ENCODE measurements around the gene KIF13A. TPM values are rescaled to one million over a fixed set of nuclear protein-coding genes. Genes with fewer than 3 reads are reported as not detected.

KIF13A gene
- total and polyA plus RNA-seq, 10 of the 15 experiments (the other 5 are each of a cell fraction or from before 2014, with no cell fraction given): 0.02 to 0.26 (median 0.13) TPM; not detected in 2

DNA sequence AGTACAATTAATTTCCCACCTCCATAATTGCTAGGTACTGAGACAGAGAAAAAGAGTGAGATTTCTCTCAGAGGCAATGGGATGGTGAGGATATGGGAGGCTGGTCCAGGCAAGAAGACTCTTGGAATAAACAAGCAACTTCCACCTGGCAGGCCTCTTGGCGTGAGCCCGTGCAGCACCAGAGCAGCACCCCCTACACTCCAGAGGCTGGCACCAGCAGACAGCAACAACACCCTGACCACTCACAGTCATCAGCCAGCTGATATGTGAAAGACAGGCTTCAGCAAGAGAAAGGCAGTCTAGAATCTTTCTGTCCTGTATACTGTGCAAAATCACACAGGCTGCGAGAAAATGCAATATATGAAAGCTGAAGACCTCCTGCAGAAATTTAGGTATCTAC is 59.7 kb downstream of the KIF13A start:
- FAIRE-seq (no peak), ATAC-seq (no peak), DNase-seq (ENCODE audit: low read depth, low spot score) (no peak)
- H3K27me3 ChIP-seq (replicated peaks in 1 of 2; ENCODE audit: control insufficient read depth in 2 of 2, insufficient read depth in 2 of 2, low read length in 1 of 2): no peaks in the 10 kb centered on the region; a peak in 1 of 4 replicates
- SMC1A ChIA-PET (ENCODE audit: uncharacterized antibody, unreplicated experiment): no interaction called here
- BruUV-seq (replicated peaks): no TSS peak
- no peak overlapping the region for H3K4me3 ChIP-seq
- RAD21 ChIA-PET (ENCODE audit: unreplicated experiment): no interaction called here
- in situ Hi-C loops (cut with MboI): no loop called here
- H3K4me2 ChIP-seq (ENCODE audit: control insufficient read depth, insufficient read depth): no peak overlapping the region
- no peak for TF ChIP-seq MTA3 (IDR thresholded peaks at IDR 0.05; ENCODE audit: borderline replicate concordance, low read length)
- no peak for TF ChIP-seq FOS (IDR thresholded peaks at IDR 0.05; ENCODE audit: borderline replicate concordance, extremely low read depth, insufficient read length)
- no peak for TF ChIP-seq DPF2 (IDR thresholded peaks at IDR 0.05)
- no peak for TF ChIP-seq NFIC (IDR thresholded peaks at IDR 0.05; ENCODE audit: low read depth, low read length)
- no peak for TF ChIP-seq LARP7 (IDR thresholded peaks at IDR 0.05)
- no peak for TF ChIP-seq BCL11A (IDR thresholded peaks at IDR 0.05; ENCODE audit: low read depth, low read length)
- CTCF ChIA-PET: interaction anchor here (1.0 kb wide), 1 partner anchor 12 kb away, joined by 3 read pairs; no protein-coding TSS in a partner anchor
- H3K4me1 ChIP-seq (ENCODE audit: control insufficient read depth, insufficient read depth, low read length): no peaks in the 10 kb centered on the region
- H3K27ac ChIP-seq (ENCODE audit: control insufficient read depth, insufficient read depth): no peak overlapping the region
- POLR2A ChIA-PET: no interaction called here
- H3K79me2 ChIP-seq (ENCODE audit: control insufficient read depth, insufficient read depth, low read length): no peaks in the 10 kb centered on the region
- 69% methylated on average over 3 of the region's 3 CpGs for WGBS (ENCODE audit: insufficient coverage, insufficient replicate concordance, low lambda C conversion rate, missing lambda C conversion rate)
- no peaks in the 10 kb centered on the region for H3K9me3 ChIP-seq (replicated peaks; ENCODE audit: control insufficient read depth, insufficient read depth, low read length)
- no peak overlapping the region for H3K9ac ChIP-seq (ENCODE audit: control insufficient read depth, insufficient read depth, low read length)
- no peaks in the 10 kb centered on the region for H3K36me3 ChIP-seq (ENCODE audit: control insufficient read depth in 2 of 2, insufficient read depth in 2 of 2, low read length in 1 of 2)
- intact Hi-C loops (cut with micrococcal nuclease; ENCODE audit: unreplicated experiment): no loop called here
- H4K20me1 ChIP-seq (ENCODE audit: control insufficient read depth, insufficient read depth): no peaks in the 10 kb centered on the region
- H2AFZ ChIP-seq (ENCODE audit: control insufficient read depth, low read depth, low read length): no peak overlapping the region

DNA sequence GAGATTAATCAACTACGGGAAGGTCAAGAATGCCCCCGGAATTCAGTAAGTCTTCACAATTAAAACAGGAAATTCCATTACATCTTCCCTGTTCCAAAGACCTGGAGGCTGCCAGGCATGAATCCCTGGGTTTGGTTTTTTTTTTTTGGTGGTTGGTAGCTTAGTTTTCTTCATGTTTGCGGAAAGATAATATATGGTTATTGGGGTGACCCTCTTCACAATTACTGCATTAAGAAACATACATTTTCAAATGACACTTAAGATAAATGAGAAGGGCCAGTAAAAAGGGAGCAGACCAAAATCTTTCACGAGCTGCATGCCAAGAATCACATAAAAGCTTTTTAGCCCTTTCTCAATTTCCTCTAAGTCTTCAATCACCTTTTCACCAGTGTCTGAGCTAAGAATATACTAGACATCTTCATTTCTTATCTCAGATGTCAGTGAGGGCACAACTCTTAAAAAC is 64.0 kb downstream of the KIF13A start:
- H3K4me3 ChIP-seq: no peak overlapping the region
- H3K36me3 ChIP-seq (ENCODE audit: control insufficient read depth in 2 of 2, insufficient read depth in 2 of 2, low read length in 1 of 2): no peaks in the 10 kb centered on the region
- H3K27ac ChIP-seq (ENCODE audit: control insufficient read depth, insufficient read depth): no peak overlapping the region
- no peak for FAIRE-seq
- BruUV-seq (replicated peaks): no TSS peak
- no peak for ATAC-seq
- WGBS (ENCODE audit: insufficient coverage, insufficient replicate concordance, low lambda C conversion rate, missing lambda C conversion rate): 73% methylated on average over 4 of the region's 4 CpGs
- no peak overlapping the region for H3K9ac ChIP-seq (ENCODE audit: control insufficient read depth, insufficient read depth, low read length)
- ChIA-PET POLR2A (interaction anchor here (0.5 kb wide), 1 partner anchor 67 kb away, joined by 3 read pairs; no protein-coding TSS in a partner anchor), SMC1A (ENCODE audit: uncharacterized antibody, unreplicated experiment) (interaction anchor here (1.1 to 1.6 kb wide), 2 partner anchors 11 to 12 kb away, joined by 3 to 4 read pairs; no protein-coding TSS in a partner anchor), CTCF (interaction anchor here (0.7 kb wide), 1 partner anchor 17 kb away, joined by 3 read pairs; no protein-coding TSS in a partner anchor), RAD21 (ENCODE audit: unreplicated experiment) (no interaction called here)
- H2AFZ ChIP-seq (ENCODE audit: control insufficient read depth, low read depth, low read length): no peak overlapping the region
- H3K4me2 ChIP-seq (ENCODE audit: control insufficient read depth, insufficient read depth): no peak overlapping the region
- intact Hi-C loops (cut with micrococcal nuclease; ENCODE audit: unreplicated experiment): no loop called here
- TF ChIP-seq RFX5 (IDR thresholded peaks at IDR 0.05; ENCODE audit: low read depth, low read length) (no peak), RAD21 (IDR thresholded peaks at IDR 0.05; ENCODE audit: insufficient read depth, low read depth, low read length) (no peak)
- TF ChIP-seq, protein P1, sequence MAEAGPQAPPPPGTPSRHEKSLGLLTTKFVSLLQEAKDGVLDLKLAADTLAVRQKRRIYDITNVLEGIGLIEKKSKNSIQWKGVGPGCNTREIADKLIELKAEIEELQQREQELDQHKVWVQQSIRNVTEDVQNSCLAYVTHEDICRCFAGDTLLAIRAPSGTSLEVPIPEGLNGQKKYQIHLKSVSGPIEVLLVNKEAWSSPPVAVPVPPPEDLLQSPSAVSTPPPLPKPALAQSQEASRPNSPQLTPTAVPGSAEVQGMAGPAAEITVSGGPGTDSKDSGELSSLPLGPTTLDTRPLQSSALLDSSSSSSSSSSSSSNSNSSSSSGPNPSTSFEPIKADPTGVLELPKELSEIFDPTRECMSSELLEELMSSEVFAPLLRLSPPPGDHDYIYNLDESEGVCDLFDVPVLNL (IDR thresholded peaks at IDR 0.05; ENCODE audit: low read depth, low read length): no peak
- no peaks in the 10 kb centered on the region for H3K79me2 ChIP-seq (ENCODE audit: control insufficient read depth, insufficient read depth, low read length)
- H3K27me3 ChIP-seq (replicated peaks in 1 of 2; ENCODE audit: control insufficient read depth in 2 of 2, insufficient read depth in 2 of 2, low read length in 1 of 2): no peaks in the 10 kb centered on the region; a peak in 1 of 4 replicates
- no peaks in the 10 kb centered on the region for H4K20me1 ChIP-seq (ENCODE audit: control insufficient read depth, insufficient read depth)
- no peak for DNase-seq (ENCODE audit: low read depth, low spot score)
- H3K9me3 ChIP-seq (replicated peaks; ENCODE audit: control insufficient read depth, insufficient read depth, low read length): no peaks in the 10 kb centered on the region
- H3K4me1 ChIP-seq (ENCODE audit: control insufficient read depth, insufficient read depth, low read length): no peaks in the 10 kb centered on the region
- in situ Hi-C loops (cut with MboI): no loop called here

All from GM12878 (cell line).